ENCODE results near the gene UGDH. TPM values are rescaled to one million over a fixed set of nuclear protein-coding genes. Genes with fewer than 3 reads are reported as not detected.

The UGDH gene
- total and polyA plus RNA-seq, 2 of the 8 experiments (the other 6 are each of a cell fraction or from before 2014, with no cell fraction given) = 32.0 to 128 TPM

DNA sequence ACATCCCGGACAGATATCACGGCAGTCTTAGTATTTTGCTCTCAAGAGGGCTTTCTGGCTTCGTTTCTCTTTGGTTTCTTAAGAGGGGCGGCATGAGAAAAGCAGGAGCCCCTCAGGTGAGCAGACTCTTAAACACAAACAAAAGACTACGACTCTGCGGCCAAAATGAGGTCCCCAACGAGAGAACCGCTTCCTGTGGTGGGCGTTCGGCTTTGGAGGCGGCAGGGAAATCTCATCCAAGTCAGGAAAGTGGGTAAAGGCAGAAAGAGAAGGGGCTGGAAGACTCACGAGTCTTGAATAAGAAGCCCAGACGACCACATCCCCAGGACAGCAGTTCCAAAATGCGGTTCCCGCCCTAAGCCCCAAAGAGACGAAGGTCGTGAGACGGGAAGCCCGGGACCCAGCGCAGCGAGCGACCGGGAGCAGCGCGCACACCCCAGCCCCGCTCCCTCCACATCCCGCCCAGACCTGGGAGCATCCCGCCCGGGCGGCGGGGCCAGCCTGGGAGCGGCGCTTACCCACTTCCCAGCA lies 409 bp downstream of the UGDH start:
- no peaks in the 10 kb centered on the region for H3K27me3 ChIP-seq (replicated peaks in 1 of 4; ENCODE audit: control insufficient read depth in 3 of 4, extremely low read depth in 1 of 4, insufficient read depth in 3 of 4, low read length in 3 of 4)
- no peak overlapping the region for H2BK20ac ChIP-seq (ENCODE audit: low read length)
- H4K5ac ChIP-seq (ENCODE audit: insufficient read length, low read depth, low read length) = peak overlapping the region; percentile 69
- H4K91ac ChIP-seq (replicated peaks; ENCODE audit: insufficient read length, low read length) = peak overlapping the region; percentile 41
- peaks cover 0 to 2% of the 10 kb centered on the region in 2 experiments for H4K20me1 ChIP-seq (replicated peaks in 1 of 2; ENCODE audit: control insufficient read depth in 1 of 2, insufficient read depth in 2 of 2, low read length in 2 of 2)
- H2BK5ac ChIP-seq (ENCODE audit: low read depth, low read length) = peak overlapping the region; percentile 73; the same call in 1 of the 2 replicates
- peak overlapping the region; percentile 24; the same call in 1 of the 2 replicates for H2AFZ ChIP-seq (ENCODE audit: low read length)
- H3K4me3 ChIP-seq (ENCODE audit: extremely low read depth in 1 of 4, insufficient read depth in 2 of 4, low read depth in 3 of 4, low read length in 4 of 4) = peak overlapping the region; percentile 90 to 98 (median 95)
- 1% methylated on average over 33 of the region's 33 CpGs; no CpG with 5 or more reads in 1 of the 2 experiments for WGBS, 2 experiments (ENCODE audit: extremely low coverage in 1 of 2, insufficient coverage in 1 of 2, insufficient read length in 1 of 2, insufficient replicate concordance in 2 of 2, low coverage in 1 of 2, low lambda C conversion rate in 2 of 2, missing lambda C conversion rate in 1 of 2)
- H2AK5ac ChIP-seq (ENCODE audit: low read depth, low read length) = no peak overlapping the region
- H2BK120ac ChIP-seq (replicated peaks; ENCODE audit: low read depth, low read length) = no peak overlapping the region
- peaks cover 13 to 68% of the 10 kb centered on the region in 2 experiments for H3K79me2 ChIP-seq (ENCODE audit: control insufficient read depth in 1 of 2, insufficient read depth in 2 of 2, low read length in 2 of 2)
- FAIRE-seq (no peak), DNase-seq (ENCODE audit: low read depth in 1 of 2, low spot score in 2 of 2) (no peak)
- H3K23me2 ChIP-seq (ENCODE audit: low read depth, low read length) = 0 out of 2 replicates have a peak, but pooled peaks cover 4% of the 10 kb centered on the region
- peak overlapping the region; percentile 10 for H3K4ac ChIP-seq (replicated peaks; ENCODE audit: insufficient read length, low read depth, low read length)
- H2BK12ac ChIP-seq (ENCODE audit: low read depth, low read length) = no peak overlapping the region
- POLR2A ChIA-PET (ENCODE audit: partially characterized antibody) = interaction anchor here (0.6 to 3.3 kb wide), 20 partner anchors 10 to 530 kb away, joined by 3 to 31 read pairs (median 3); partner anchors contain the start of genes LIAS, N4BP2, PDS5A and RPL9
- H3K79me1 ChIP-seq (ENCODE audit: low read depth, low read length) = no peaks in the 10 kb centered on the region
- peak overlapping the region; percentile 72 to 75 for H3K4me2 ChIP-seq (ENCODE audit: insufficient read depth in 1 of 2, low read depth in 2 of 2, low read length in 2 of 2)
- peaks cover 0 to 4% (median 1%) of the 10 kb centered on the region in 4 experiments; a peak in 3 of 7 replicates for H3K4me1 ChIP-seq (replicated peaks in 1 of 4; ENCODE audit: control insufficient read depth in 3 of 4, insufficient read depth in 4 of 4, low read length in 3 of 4)
- H3K14ac ChIP-seq (ENCODE audit: insufficient read length) = no peak overlapping the region
- CTCF ChIA-PET (ENCODE audit: partially characterized antibody) = interaction anchor here (1.0 to 1.3 kb wide), 3 partner anchors 58 to 452 kb away, joined by 3 to 4 read pairs (median 3); no protein-coding TSS in a partner anchor
- peaks cover 0 to 21% (median 9%) of the 10 kb centered on the region in 4 experiments; a peak in 4 of 8 replicates for H3K36me3 ChIP-seq (ENCODE audit: control insufficient read depth in 2 of 4, insufficient read depth in 4 of 4, low read length in 3 of 4)
- peaks cover 17 to 19% of the 10 kb centered on the region in 2 experiments for H3K9me3 ChIP-seq (ENCODE audit: insufficient read depth in 2 of 2, low read depth in 1 of 2, low read length in 1 of 2)
- H3K9ac ChIP-seq (replicated peaks in 1 of 4; ENCODE audit: extremely low read depth in 1 of 4, low read depth in 3 of 4, low read length in 3 of 4) = peak overlapping the region; percentile 83 to 92 (median 89)
- no peak overlapping the region for H2BK15ac ChIP-seq (ENCODE audit: low read length)
- peak overlapping the region; percentile 63 for H3K56ac ChIP-seq (replicated peaks; ENCODE audit: insufficient read length, low read depth, low read length)
- H3K23ac ChIP-seq (ENCODE audit: insufficient read length) = no peak overlapping the region
- peak overlapping the region; percentile 90 for H3K18ac ChIP-seq (ENCODE audit: extremely low read depth, low read length)
- H3K27ac ChIP-seq (ENCODE audit: low read depth, low read length) = peak overlapping the region; percentile 70
- H4K8ac ChIP-seq (ENCODE audit: extremely low read depth, insufficient read depth, low read length) = peak overlapping the region; percentile 83; the same call in 1 of the 2 replicates
- TF ChIP-seq FOSL1 (IDR thresholded peaks at IDR 0.05; ENCODE audit: insufficient read depth, low read depth, low read length) = 0 out of 2 replicates have a peak, but pooled peaks have one; percentile 47
- no peak for TF ChIP-seq NANOG (IDR thresholded peaks at IDR 0.05; ENCODE audit: insufficient read depth, low read depth, low read length, poor library complexity, severe bottlenecking)
- peak in 1 of 2 experiments; percentile 44; a peak in 2 of 4 replicates for TF ChIP-seq SIN3A (conservative IDR thresholded peaks at IDR 0.05 in 1 of 2, IDR thresholded peaks at IDR 0.05 in 1 of 2; ENCODE audit: low read depth in 1 of 2, low read length in 2 of 2)
- TF ChIP-seq HDAC2 (IDR thresholded peaks at IDR 0.05; ENCODE audit: borderline replicate concordance in 1 of 2, low read depth in 2 of 2, low read length in 2 of 2) = no peak
- peak; percentile 95 for TF ChIP-seq RBBP5 (IDR thresholded peaks at IDR 0.05; ENCODE audit: borderline replicate concordance, low read depth, low read length)
- TF ChIP-seq SP4 (IDR thresholded peaks at IDR 0.05; ENCODE audit: low read length) = no peak
- no peak for TF ChIP-seq SIRT6 (IDR thresholded peaks at IDR 0.05; ENCODE audit: low read length)
- peak in 1 of 2 experiments; percentile 6; a peak in 2 of 4 replicates for TF ChIP-seq RAD21 (IDR thresholded peaks at IDR 0.05 in 1 of 2, conservative IDR thresholded peaks at IDR 0.05 in 1 of 2; ENCODE audit: low read depth in 2 of 2, low read length in 2 of 2)
- TF ChIP-seq SAP30 (IDR thresholded peaks at IDR 0.05; ENCODE audit: insufficient read depth, insufficient replicate concordance, low read length) = peak; percentile 22

Measured in H1 (cell line).